Measurements from ENCODE around the gene RBM23. TPM values are rescaled to one million over a fixed set of nuclear protein-coding genes. Genes with fewer than 3 reads are reported as not detected.

Gene RBM23
- polyA plus RNA-seq, 3 donors: 76.7 to 89.7 (median 85.7) TPM

GRCh38 chr14:22882529-22883172 lies 36.3 kb downstream of the RBM23 start:
- H3K36me3 Mint-ChIP-seq: peaks cover 19 to 25% of the 10 kb centered on the region in 2 donors
- no peak overlapping the region for H3K9ac ChIP-seq (ENCODE audit: insufficient read depth, low read length, poor library complexity, severe bottlenecking)
- intact Hi-C loops (cut with micrococcal nuclease): no loop called here
- H3K4me2 ChIP-seq (replicated peaks; ENCODE audit: extremely low read depth, low read length, poor library complexity, severe bottlenecking): no peak overlapping the region
- 51% methylated on average over 4 of the region's 6 CpGs for WGBS (ENCODE audit: insufficient coverage)
- DNase-seq: peak in 1 of 3 donors; percentile 19
- no peaks in the 10 kb centered on the region for H3K79me2 ChIP-seq (ENCODE audit: insufficient read depth, low read length)
- H4K20me1 ChIP-seq (ENCODE audit: insufficient read depth, low read length): no peaks in the 10 kb centered on the region
- peaks cover 17 to 20% of the 10 kb centered on the region in 2 donors for H3K36me3 ChIP-seq (replicated peaks in 1 of 2; ENCODE audit: control insufficient read depth in 1 of 2, insufficient read depth in 2 of 2, low read length in 2 of 2)
- H3K4me3 Mint-ChIP-seq: peak overlapping the region in 1 of 2 donors; percentile 39
- H3K9me3 ChIP-seq (replicated peaks in 1 of 2; ENCODE audit: control insufficient read depth in 1 of 2, insufficient read depth in 1 of 2, low read length in 2 of 2): no peaks in the 10 kb centered on the region
- H3K27ac ChIP-seq (ENCODE audit: low read depth in 1 of 2, low read length in 2 of 2): no peak overlapping the region
- H3K4me3 ChIP-seq (replicated peaks in 1 of 3; ENCODE audit: low read depth in 2 of 3, low read length in 3 of 3): no peak overlapping the region
- no peak for TF ChIP-seq CTCF (IDR thresholded peaks at IDR 0.05)
- peaks cover 43% of the 10 kb centered on the region for H3K4me1 Mint-ChIP-seq
- peaks cover 12 to 21% of the 10 kb centered on the region in 2 donors for H3K4me1 ChIP-seq (ENCODE audit: control insufficient read depth in 1 of 2, insufficient read depth in 2 of 2, low read length in 2 of 2)
- peaks cover 0 to 31% of the 10 kb centered on the region in 2 donors for H3K27me3 ChIP-seq (ENCODE audit: control insufficient read depth in 2 of 2, insufficient read depth in 2 of 2, low read length in 2 of 2)
- H2AFZ ChIP-seq (ENCODE audit: insufficient read depth, low read depth, low read length, poor library complexity, severe bottlenecking): no peak overlapping the region
- H3K9me3 Mint-ChIP-seq: peaks cover 0 to 8% (median 3%) of the 10 kb centered on the region in 7 donors
- no peak overlapping the region for H3K27ac Mint-ChIP-seq
- peaks cover 31 to 47% (median 33%) of the 10 kb centered on the region in 3 donors for H3K27me3 Mint-ChIP-seq (ENCODE audit: low read depth in 3 of 3)

GRCh38 chr14:22882064-22882463 lies 36.9 kb downstream of the RBM23 start:
- Mint-ChIP-seq H3K4me1 (peaks cover 37% of the 10 kb centered on the region), H3K27me3 (ENCODE audit: low read depth in 3 of 3) (peaks cover 27 to 42% (median 31%) of the 10 kb centered on the region in 3 donors), H3K9me3 (peaks cover 0 to 8% (median under 1%) of the 10 kb centered on the region in 7 donors), H3K27ac (no peak overlapping the region), H3K36me3 (peaks cover 24 to 29% of the 10 kb centered on the region in 2 donors), H3K4me3 (peak overlapping the region in 1 of 2 donors; percentile 61)
- Histone ChIP-seq H3K4me2 (replicated peaks; ENCODE audit: extremely low read depth, low read length, poor library complexity, severe bottlenecking) (no peak overlapping the region), H3K9ac (ENCODE audit: insufficient read depth, low read length, poor library complexity, severe bottlenecking) (no peak overlapping the region), H3K27me3 (ENCODE audit: control insufficient read depth in 2 of 2, insufficient read depth in 2 of 2, low read length in 2 of 2) (peaks cover 0 to 28% of the 10 kb centered on the region in 2 donors), H3K9me3 (replicated peaks in 1 of 2; ENCODE audit: control insufficient read depth in 1 of 2, insufficient read depth in 1 of 2, low read length in 2 of 2) (no peaks in the 10 kb centered on the region), H3K4me3 (replicated peaks in 1 of 3; ENCODE audit: low read depth in 2 of 3, low read length in 3 of 3) (no peak overlapping the region), H2AFZ (ENCODE audit: insufficient read depth, low read depth, low read length, poor library complexity, severe bottlenecking) (no peak overlapping the region), H4K20me1 (ENCODE audit: insufficient read depth, low read length) (peaks cover under 1% of the 10 kb centered on the region), H3K4me1 (ENCODE audit: control insufficient read depth in 1 of 2, insufficient read depth in 2 of 2, low read length in 2 of 2) (peaks cover 9 to 17% of the 10 kb centered on the region in 2 donors), H3K27ac (ENCODE audit: low read depth in 1 of 2, low read length in 2 of 2) (no peak overlapping the region), H3K36me3 (replicated peaks in 1 of 2; ENCODE audit: control insufficient read depth in 1 of 2, insufficient read depth in 2 of 2, low read length in 2 of 2) (peaks cover 23 to 25% of the 10 kb centered on the region in 2 donors), H3K79me2 (ENCODE audit: insufficient read depth, low read length) (no peaks in the 10 kb centered on the region)
- WGBS (ENCODE audit: insufficient coverage): 48% methylated on average over 3 of the region's 7 CpGs
- no peak for DNase-seq
- TF ChIP-seq CTCF (IDR thresholded peaks at IDR 0.05): no peak
- intact Hi-C loops (cut with micrococcal nuclease): no loop called here

All from CD14-positive monocyte (primary cell).